H9 (cell line): ENCODE results near the gene ASPM. TPM values are rescaled to one million over a fixed set of nuclear protein-coding genes. Genes with fewer than 3 reads are reported as not detected.

Experiments
- DNase-seq: peaks from one replicate; pipeline ENCODE4 v3.0.0-alpha.2; 2017
- H2AFZ ChIP-seq: one replicate; pipeline ENCODE4 v1.6.1; 2013; ENCODE audit warnings: mild to moderate bottlenecking, low read length, control low read depth, moderate library complexity
- H2AK5ac ChIP-seq: 2 replicates; pipeline ENCODE4 v1.6.1; 2013; ENCODE audit warnings: low read length, control low read depth, mixed read lengths; ENCODE audit not compliant: insufficient read length
- H2BK120ac ChIP-seq: one replicate; pipeline ENCODE4 v1.6.1; 2013; ENCODE audit warnings: low read depth, mild to moderate bottlenecking, low read length, control low read depth, inconsistent platforms; ENCODE audit not compliant: poor library complexity, severe bottlenecking
- H2BK12ac ChIP-seq: 2 replicates; pipeline ENCODE4 v1.6.1; 2013; ENCODE audit warnings: low read length, control low read depth, mixed read lengths, low read depth; ENCODE audit not compliant: insufficient read length
- H2BK15ac ChIP-seq: 2 replicates; pipeline ENCODE4 v1.6.1; 2013; ENCODE audit warnings: low read depth, low read length, control low read depth
- H2BK20ac ChIP-seq: one replicate; pipeline ENCODE4 v1.6.1; 2013; ENCODE audit warnings: low read depth, mild to moderate bottlenecking, low read length, control low read depth, inconsistent platforms; ENCODE audit not compliant: poor library complexity, severe bottlenecking
- H2BK5ac ChIP-seq: 2 replicates; pipeline ENCODE4 v1.6.1; 2013; ENCODE audit warnings: low read length, control low read depth, mixed read lengths; ENCODE audit not compliant: insufficient read length
- H3K14ac ChIP-seq: 2 replicates; pipeline ENCODE4 v1.6.1; 2013; ENCODE audit warnings: low read length, control low read depth; ENCODE audit not compliant: insufficient read depth
- H3K18ac ChIP-seq: 2 replicates; pipeline ENCODE4 v1.6.1; 2013; ENCODE audit warnings: low read depth, mild to moderate bottlenecking, mixed read lengths, low read length, control low read depth; ENCODE audit not compliant: insufficient read length
- H3K23ac ChIP-seq: 2 replicates; pipeline ENCODE4 v1.6.1; 2013; ENCODE audit warnings: low read length, control low read depth, mixed read lengths, low read depth; ENCODE audit not compliant: insufficient read length
- H3K23me2 ChIP-seq: 2 replicates; pipeline ENCODE4 v1.6.1; 2013; ENCODE audit warnings: low read depth, mild to moderate bottlenecking, mixed read lengths, low read length, control low read depth; ENCODE audit not compliant: insufficient read length, poor library complexity, severe bottlenecking
- H3K27ac ChIP-seq: 2 replicates; pipeline ENCODE4 v1.5.1; 2013; ENCODE audit warnings: low read length, control low read depth, mixed read lengths, low read depth; ENCODE audit not compliant: insufficient read length
- H3K27me3 ChIP-seq: 2 replicates; pipeline ENCODE4 v1.6.1; 2013; ENCODE audit warnings: low read length, control low read depth, inconsistent platforms; ENCODE audit not compliant: insufficient read depth
- H3K4ac ChIP-seq: 2 replicates; pipeline ENCODE4 v1.6.1; 2013; ENCODE audit warnings: low read depth, mild to moderate bottlenecking, control low read depth, inconsistent platforms, low read length, moderate library complexity
- H3K4me1 ChIP-seq: 2 replicates; pipeline ENCODE4 v1.6.1; 2013; ENCODE audit warnings: low read length, control low read depth, inconsistent platforms; ENCODE audit not compliant: insufficient read depth
- H3K4me2 ChIP-seq: 2 replicates; pipeline ENCODE4 v1.6.1; 2013; ENCODE audit warnings: low read length, control low read depth, mixed read lengths; ENCODE audit not compliant: insufficient read length, insufficient read depth
- H3K56ac ChIP-seq: 2 replicates; pipeline ENCODE4 v1.6.1; 2013; ENCODE audit warnings: low read depth, mild to moderate bottlenecking, mixed read lengths, low read length, control low read depth; ENCODE audit not compliant: insufficient read length
- H3K79me1 ChIP-seq: 2 replicates; pipeline ENCODE4 v1.6.1; 2013; ENCODE audit warnings: low read depth, mild to moderate bottlenecking, moderate library complexity, low read length, control low read depth, inconsistent platforms; ENCODE audit not compliant: insufficient read depth, poor library complexity, severe bottlenecking
- H3K79me2 ChIP-seq: 2 replicates; pipeline ENCODE4 v1.6.1; 2013; ENCODE audit warnings: low read length, control low read depth, inconsistent platforms; ENCODE audit not compliant: insufficient read depth
- H3K9ac ChIP-seq: 2 replicates; pipeline ENCODE4 v1.6.1; 2013; ENCODE audit warnings: low read length, control low read depth, mixed read lengths; ENCODE audit not compliant: insufficient read length; ENCODE audit errors: extremely low read depth
- H3K9me3 ChIP-seq: one replicate; pipeline ENCODE4 v1.6.1; 2013; ENCODE audit warnings: low read depth, low read length, inconsistent platforms; ENCODE audit not compliant: control insufficient read depth
- H3T11ph ChIP-seq: one replicate; pipeline ENCODE4 v1.6.1; 2013; ENCODE audit warnings: mild to moderate bottlenecking, low read length, control low read depth, inconsistent platforms
- H4K20me1 ChIP-seq: one replicate; pipeline ENCODE4 v1.6.1; 2013; ENCODE audit not compliant: control insufficient read depth, insufficient read length, insufficient read depth
- H4K5ac ChIP-seq: 2 replicates; pipeline ENCODE4 v1.6.1; 2013; ENCODE audit warnings: low read depth, mild to moderate bottlenecking, mixed read lengths, low read length, control low read depth; ENCODE audit not compliant: insufficient read length
- H4K8ac ChIP-seq: replicated peaks from 2 replicates; pipeline ENCODE4 v1.6.1; 2013; ENCODE audit warnings: low read length, control low read depth, mixed read lengths, low read depth; ENCODE audit not compliant: insufficient read length
- H4K91ac ChIP-seq: 2 replicates; pipeline ENCODE4 v1.6.1; 2013; ENCODE audit warnings: low read depth, mild to moderate bottlenecking, moderate library complexity, mixed read lengths, low read length, control low read depth; ENCODE audit not compliant: insufficient read length
- H3K27ac Mint-ChIP-seq, 3 experiments: 2 replicates in 2 of 3; 3 replicates in 1 of 3; pipeline ENCODE4 v1.8.0; 2020 to 2021; ENCODE audit warnings: mixed read lengths in 3 of 3, mild to moderate bottlenecking in 1 of 3, moderate library complexity in 1 of 3
- H3K27me3 Mint-ChIP-seq: 2 replicates; pipeline ENCODE4 v1.8.0; 2021; ENCODE audit warnings: low read depth, mild to moderate bottlenecking, moderate library complexity, mixed read lengths
- H3K36me3 Mint-ChIP-seq, 3 experiments: 2 replicates in 2 of 3; 3 replicates in 1 of 3; pipeline ENCODE4 v1.8.0; 2020 to 2021; ENCODE audit warnings: low read depth in 3 of 3, mixed read lengths in 3 of 3; ENCODE audit not compliant: insufficient read depth in 1 of 3
- H3K4me1 Mint-ChIP-seq, 2 experiments: 2 replicates each; pipeline ENCODE4 v1.8.0; 2020; ENCODE audit warnings: mixed read lengths in 2 of 2
- H3K4me3 Mint-ChIP-seq, 2 experiments: 2 replicates in 1 of 2; 3 replicates in 1 of 2; pipeline ENCODE4 v1.8.0; 2020 to 2021; ENCODE audit warnings: mild to moderate bottlenecking in 2 of 2, mixed read lengths in 2 of 2, moderate library complexity in 1 of 2
- H3K9me3 Mint-ChIP-seq, 2 experiments: 2 replicates in 1 of 2; 3 replicates in 1 of 2; pipeline ENCODE4 v1.8.0; 2020; ENCODE audit warnings: mild to moderate bottlenecking in 2 of 2, mixed read lengths in 2 of 2, moderate library complexity in 1 of 2
- WGBS: extraction: QIAGEN DNeasy Blood & Tissue Kit; methylation state at CpG from one replicate; pipeline ENCODE4 v1.1.7; 2013; ENCODE audit warnings: missing lambda C conversion rate, low lambda C conversion rate, mixed read lengths; ENCODE audit not compliant: insufficient read length; ENCODE audit errors: extremely low coverage; 5-methylcytosine and 5-hydroxymethylcytosine counted together
- total RNA-seq: library from RNA; stranded (reverse); gene quantifications from 2 replicates; pipeline ENCODE4 v1.2.1, GENCODE V29; 2021
- TF ChIP-seq, protein P1 (sequence below): fragments of 200-600 bp; sonication (generic); conservative IDR thresholded peaks from 3 replicates; pipeline ENCODE4 v1.8.0; 2021; ENCODE audit warnings: antibody characterized with exemption, mild to moderate bottlenecking

Gene ASPM
- total RNA-seq, 1 experiment from 2014 or later = 34.9 TPM

DNA sequence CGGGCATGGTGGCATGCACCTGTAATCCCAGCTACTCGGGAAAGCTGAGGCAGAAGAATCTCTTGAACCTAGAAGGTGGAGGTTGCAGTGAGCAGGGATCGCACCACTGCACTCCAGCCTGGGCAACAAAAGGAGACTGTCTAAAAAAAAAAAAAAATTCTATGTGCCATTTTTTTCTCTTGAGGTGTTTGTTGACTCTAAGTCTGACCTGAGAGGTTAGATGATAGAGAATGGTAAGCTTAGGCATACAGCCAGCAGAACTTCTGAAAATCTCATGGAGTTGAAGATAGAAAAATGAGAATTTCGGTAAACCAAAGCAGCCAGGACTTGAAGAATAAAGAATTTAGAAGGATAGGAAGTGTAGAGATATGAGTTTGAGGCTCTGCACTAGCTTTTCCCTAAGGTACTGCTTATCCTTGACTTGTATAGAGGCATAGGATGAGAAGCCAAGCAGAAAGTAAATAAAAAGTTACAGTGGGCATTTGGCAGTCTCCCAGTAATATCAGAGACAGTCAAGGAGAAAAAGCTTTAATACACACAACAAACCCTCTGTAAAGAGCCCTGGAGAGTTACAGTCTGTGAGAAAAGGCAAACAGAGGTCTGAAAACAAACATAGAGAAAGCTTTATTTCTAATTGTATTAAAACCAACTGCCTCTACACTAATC, 103.7 kb downstream of the ASPM start:
- no peak overlapping the region for H2BK12ac ChIP-seq
- no CpG with 5 or more reads among the region's 4 CpGs for WGBS
- H3K23me2 ChIP-seq = no peaks in the 10 kb centered on the region
- no peaks in the 10 kb centered on the region for H3K79me2 ChIP-seq
- Mint-ChIP-seq H3K4me1 (no peaks in the 10 kb centered on the region), H3K36me3 (no peaks in the 10 kb centered on the region), H3K9me3 (peaks cover 0 to 3% of the 10 kb centered on the region in 2 experiments; a peak in 2 of 5 replicates), H3K4me3 (no peak overlapping the region), H3K27me3 (peaks cover 2% of the 10 kb centered on the region), H3K27ac (no peak overlapping the region)
- H2BK20ac ChIP-seq = no peak overlapping the region
- no peak overlapping the region for H3K14ac ChIP-seq
- no peak overlapping the region for H2BK5ac ChIP-seq
- H4K5ac ChIP-seq = no peak overlapping the region
- DNase-seq = no peak
- H4K8ac ChIP-seq = no peak overlapping the region
- H2BK120ac ChIP-seq = no peak overlapping the region
- H3K56ac ChIP-seq = no peak overlapping the region
- H3T11ph ChIP-seq = no peak overlapping the region
- no peaks in the 10 kb centered on the region for H3K79me1 ChIP-seq
- H4K91ac ChIP-seq = no peak overlapping the region
- H3K23ac ChIP-seq = no peak overlapping the region
- H3K9me3 ChIP-seq = no peaks in the 10 kb centered on the region
- no peak overlapping the region for H3K9ac ChIP-seq
- H2AFZ ChIP-seq = no peak overlapping the region
- no peak overlapping the region for H3K4me2 ChIP-seq
- no peaks in the 10 kb centered on the region for H3K4me1 ChIP-seq
- no peak overlapping the region for H2AK5ac ChIP-seq
- H3K27ac ChIP-seq = no peak overlapping the region
- no peak overlapping the region for H2BK15ac ChIP-seq
- no peak overlapping the region for H3K4ac ChIP-seq
- no peak overlapping the region for H3K18ac ChIP-seq
- TF ChIP-seq, protein P1, sequence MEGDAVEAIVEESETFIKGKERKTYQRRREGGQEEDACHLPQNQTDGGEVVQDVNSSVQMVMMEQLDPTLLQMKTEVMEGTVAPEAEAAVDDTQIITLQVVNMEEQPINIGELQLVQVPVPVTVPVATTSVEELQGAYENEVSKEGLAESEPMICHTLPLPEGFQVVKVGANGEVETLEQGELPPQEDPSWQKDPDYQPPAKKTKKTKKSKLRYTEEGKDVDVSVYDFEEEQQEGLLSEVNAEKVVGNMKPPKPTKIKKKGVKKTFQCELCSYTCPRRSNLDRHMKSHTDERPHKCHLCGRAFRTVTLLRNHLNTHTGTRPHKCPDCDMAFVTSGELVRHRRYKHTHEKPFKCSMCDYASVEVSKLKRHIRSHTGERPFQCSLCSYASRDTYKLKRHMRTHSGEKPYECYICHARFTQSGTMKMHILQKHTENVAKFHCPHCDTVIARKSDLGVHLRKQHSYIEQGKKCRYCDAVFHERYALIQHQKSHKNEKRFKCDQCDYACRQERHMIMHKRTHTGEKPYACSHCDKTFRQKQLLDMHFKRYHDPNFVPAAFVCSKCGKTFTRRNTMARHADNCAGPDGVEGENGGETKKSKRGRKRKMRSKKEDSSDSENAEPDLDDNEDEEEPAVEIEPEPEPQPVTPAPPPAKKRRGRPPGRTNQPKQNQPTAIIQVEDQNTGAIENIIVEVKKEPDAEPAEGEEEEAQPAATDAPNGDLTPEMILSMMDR = no peak
- no peaks in the 10 kb centered on the region for H4K20me1 ChIP-seq
- H3K27me3 ChIP-seq = no peaks in the 10 kb centered on the region
